ENCODE results near the gene P2RY8. TPM values are rescaled to one million over a fixed set of nuclear protein-coding genes. Genes with fewer than 3 reads are reported as not detected.

P2RY8 gene
- total RNA-seq, 4 donors from 2014 or later = 0.81 to 2.7 (median 1.8) TPM

DNA sequence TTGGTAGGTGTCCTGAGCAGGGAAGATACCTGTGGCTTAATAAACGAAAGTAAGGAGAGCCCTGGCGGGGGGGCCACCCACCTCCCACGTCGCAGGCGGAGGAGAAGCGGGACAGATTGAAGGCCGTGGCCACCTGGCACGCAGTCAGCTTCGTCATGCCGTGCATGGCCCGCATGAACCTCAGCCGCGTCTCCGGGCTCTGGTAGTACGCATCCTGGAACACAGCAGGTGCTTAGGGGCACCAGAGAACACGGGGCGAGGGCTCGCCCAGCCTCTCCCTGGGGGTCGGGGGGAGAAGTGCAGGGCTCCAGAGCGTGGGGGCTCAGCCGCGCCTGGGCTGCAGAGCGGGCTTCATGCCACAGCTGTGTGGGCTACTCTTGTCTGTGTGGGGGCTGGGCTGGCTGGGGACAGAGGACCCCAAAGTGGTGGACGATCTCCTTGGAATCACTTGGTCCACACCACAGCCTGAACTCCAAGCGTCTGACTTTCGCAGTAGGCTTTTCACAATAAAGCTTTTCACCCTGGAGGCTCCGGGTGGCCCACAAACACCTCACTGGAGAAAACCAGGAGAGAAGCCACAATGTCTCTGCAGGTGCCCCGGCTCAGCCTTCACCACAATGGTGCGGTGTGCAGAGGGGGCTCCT is 118.0 kb downstream of the P2RY8 start:
- Histone ChIP-seq H3K27me3 (no peaks in the 10 kb centered on the region), H3K9me3 (peaks cover 0 to 28% (median 0%) of the 10 kb centered on the region in 3 donors), H3K27ac (no peak overlapping the region), H3K4me1 (no peaks in the 10 kb centered on the region), H3K4me3 (no peak overlapping the region), H3K36me3 (peaks cover 0 to 88% of the 10 kb centered on the region in 2 donors)
- ATAC-seq = no peak
- TF ChIP-seq, protein P1, sequence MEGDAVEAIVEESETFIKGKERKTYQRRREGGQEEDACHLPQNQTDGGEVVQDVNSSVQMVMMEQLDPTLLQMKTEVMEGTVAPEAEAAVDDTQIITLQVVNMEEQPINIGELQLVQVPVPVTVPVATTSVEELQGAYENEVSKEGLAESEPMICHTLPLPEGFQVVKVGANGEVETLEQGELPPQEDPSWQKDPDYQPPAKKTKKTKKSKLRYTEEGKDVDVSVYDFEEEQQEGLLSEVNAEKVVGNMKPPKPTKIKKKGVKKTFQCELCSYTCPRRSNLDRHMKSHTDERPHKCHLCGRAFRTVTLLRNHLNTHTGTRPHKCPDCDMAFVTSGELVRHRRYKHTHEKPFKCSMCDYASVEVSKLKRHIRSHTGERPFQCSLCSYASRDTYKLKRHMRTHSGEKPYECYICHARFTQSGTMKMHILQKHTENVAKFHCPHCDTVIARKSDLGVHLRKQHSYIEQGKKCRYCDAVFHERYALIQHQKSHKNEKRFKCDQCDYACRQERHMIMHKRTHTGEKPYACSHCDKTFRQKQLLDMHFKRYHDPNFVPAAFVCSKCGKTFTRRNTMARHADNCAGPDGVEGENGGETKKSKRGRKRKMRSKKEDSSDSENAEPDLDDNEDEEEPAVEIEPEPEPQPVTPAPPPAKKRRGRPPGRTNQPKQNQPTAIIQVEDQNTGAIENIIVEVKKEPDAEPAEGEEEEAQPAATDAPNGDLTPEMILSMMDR (IDR thresholded peaks at IDR 0.05) = no peak
- TF ChIP-seq EP300 (IDR thresholded peaks at IDR 0.05) (no peak), POLR2AphosphoS5 (IDR thresholded peaks at IDR 0.05) (no peak), POLR2A (IDR thresholded peaks at IDR 0.05) (no peak)
- WGBS, 2 donors (ENCODE audit: low coverage in 1 of 2) = 85 to 96% methylated on average over 4 to 5 of the region's 29 CpGs

DNA sequence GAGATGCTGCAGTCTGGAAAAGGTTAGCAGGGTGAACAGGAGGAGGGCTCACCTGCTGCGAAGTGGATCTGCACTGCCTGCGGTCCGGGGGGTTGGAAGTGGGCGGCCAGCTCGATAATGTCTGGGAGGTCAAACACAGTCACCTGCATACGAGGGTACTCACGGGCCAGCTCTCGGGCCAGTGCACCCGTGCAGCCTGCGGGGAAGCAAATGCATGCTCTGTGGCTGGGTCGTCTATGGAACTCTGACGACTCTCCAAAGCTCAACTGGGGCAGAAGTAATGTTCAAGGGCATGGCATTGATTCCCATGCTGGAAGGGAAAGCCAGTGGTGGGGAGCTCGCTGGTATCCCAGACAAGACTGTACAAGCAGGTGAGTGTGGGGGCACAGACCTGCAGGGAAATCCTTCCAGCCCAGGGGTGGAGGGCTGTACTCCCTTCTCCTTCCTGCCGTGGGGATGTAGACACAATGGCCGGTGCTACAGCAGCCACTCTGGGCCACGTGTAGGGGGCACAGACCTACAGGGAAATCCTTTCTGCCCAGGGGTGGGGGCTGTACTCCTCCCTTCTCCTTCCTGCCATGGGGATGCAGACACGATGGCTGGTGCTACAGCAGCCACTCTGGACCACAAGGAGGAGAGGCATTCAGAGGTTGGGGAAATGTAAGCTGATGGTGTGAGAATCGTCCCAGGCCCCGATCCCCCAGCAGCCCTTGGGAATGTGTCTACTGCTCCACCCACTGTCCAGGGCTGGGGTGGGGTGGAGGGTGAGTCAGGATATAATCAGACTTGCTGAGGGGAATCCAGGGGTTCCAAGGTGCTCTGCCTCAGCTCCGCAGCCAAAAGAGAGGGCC is 118.8 kb downstream of the P2RY8 start:
- Histone ChIP-seq H3K4me3 (no peak overlapping the region), H3K36me3 (peaks cover 0 to 89% of the 10 kb centered on the region in 2 donors), H3K27me3 (no peaks in the 10 kb centered on the region), H3K27ac (no peak overlapping the region), H3K4me1 (no peaks in the 10 kb centered on the region), H3K9me3 (peaks cover 0 to 25% (median 0%) of the 10 kb centered on the region in 3 donors)
- WGBS, 2 donors (ENCODE audit: low coverage in 1 of 2) = 77 to 80% methylated on average over 1 to 6 of the region's 20 CpGs
- no peak for ATAC-seq
- TF ChIP-seq, protein P1 (IDR thresholded peaks at IDR 0.05) = no peak
- TF ChIP-seq EP300 (IDR thresholded peaks at IDR 0.05) = no peak
- no peak for TF ChIP-seq POLR2AphosphoS5 (IDR thresholded peaks at IDR 0.05)
- no peak for TF ChIP-seq POLR2A (IDR thresholded peaks at IDR 0.05)

DNA sequence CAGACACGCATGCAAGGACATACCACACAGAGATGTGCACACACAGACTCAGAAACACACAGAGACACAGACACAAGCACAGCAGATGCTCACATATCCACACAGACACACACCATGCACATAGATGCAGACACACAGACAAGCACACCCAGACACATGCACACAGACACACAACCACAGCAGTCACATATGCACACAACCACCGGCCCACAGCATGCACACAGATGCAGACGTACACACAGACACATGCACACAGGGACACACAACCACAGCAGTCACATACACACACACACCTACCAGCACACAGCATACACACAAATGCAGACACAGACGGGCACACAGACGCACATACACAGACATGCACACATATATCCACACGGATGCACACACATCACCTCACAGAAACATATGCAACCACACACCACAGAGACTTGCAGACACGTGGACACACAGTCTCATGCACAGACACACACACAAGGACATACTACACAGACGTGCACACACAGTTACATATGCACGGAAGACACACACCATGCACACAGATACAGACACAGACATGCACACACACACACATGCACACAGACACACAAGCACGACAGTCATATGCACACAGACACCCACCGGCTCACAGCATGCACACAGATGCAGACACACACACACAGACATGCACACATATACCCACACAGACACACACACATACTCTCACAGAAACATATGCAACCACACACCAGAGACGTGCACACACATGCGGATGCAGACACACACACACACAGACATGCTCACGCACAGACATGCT is 119.8 kb downstream of the P2RY8 start:
- Histone ChIP-seq H3K27me3 (no peaks in the 10 kb centered on the region), H3K4me3 (no peak overlapping the region), H3K4me1 (no peaks in the 10 kb centered on the region), H3K36me3 (peaks cover 0 to 89% of the 10 kb centered on the region in 2 donors), H3K9me3 (peaks cover 0 to 15% (median 0%) of the 10 kb centered on the region in 3 donors), H3K27ac (no peak overlapping the region)
- no peak for ATAC-seq
- WGBS, 2 donors (ENCODE audit: low coverage in 1 of 2) = 53 to 70% methylated on average over 5 to 7 of the region's 14 CpGs
- no peak for TF ChIP-seq POLR2A (IDR thresholded peaks at IDR 0.05)
- no peak for TF ChIP-seq EP300 (IDR thresholded peaks at IDR 0.05)
- TF ChIP-seq, protein P1 (IDR thresholded peaks at IDR 0.05) = no peak
- no peak for TF ChIP-seq POLR2AphosphoS5 (IDR thresholded peaks at IDR 0.05)

DNA sequence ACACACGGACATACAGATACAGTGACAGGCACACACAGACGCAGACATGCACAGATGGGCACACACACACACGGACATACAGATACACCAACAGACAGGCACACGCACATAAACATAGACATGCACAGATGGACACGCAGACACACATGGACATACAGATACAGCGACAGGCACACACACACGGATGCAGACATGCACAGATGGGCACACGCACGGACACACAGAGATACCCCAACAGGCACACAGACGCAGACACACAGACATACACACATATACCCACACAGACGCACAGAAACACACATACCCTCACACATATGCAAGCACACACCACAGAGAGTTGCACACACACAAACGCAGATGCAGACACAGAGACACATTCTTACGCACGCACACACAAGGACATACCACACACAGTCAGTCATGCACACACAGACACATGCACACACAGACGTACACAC is 120.6 kb downstream of the P2RY8 start:
- H3K36me3 ChIP-seq = peaks cover 0 to 89% of the 10 kb centered on the region in 2 donors
- H3K4me1 ChIP-seq = no peaks in the 10 kb centered on the region
- H3K27ac ChIP-seq = no peak overlapping the region
- ATAC-seq = no peak
- peaks cover 0 to 9% (median 0%) of the 10 kb centered on the region in 3 donors for H3K9me3 ChIP-seq
- H3K27me3 ChIP-seq = no peaks in the 10 kb centered on the region
- H3K4me3 ChIP-seq = no peak overlapping the region
- TF ChIP-seq EP300 (IDR thresholded peaks at IDR 0.05) = no peak
- no peak for TF ChIP-seq POLR2A (IDR thresholded peaks at IDR 0.05)
- no peak for TF ChIP-seq POLR2AphosphoS5 (IDR thresholded peaks at IDR 0.05)
- TF ChIP-seq, protein P1 (IDR thresholded peaks at IDR 0.05) = no peak
- 59 to 67% methylated on average over 3 to 11 of the region's 15 CpGs for WGBS, 2 donors (ENCODE audit: low coverage in 1 of 2)

Other genes with a start within 250 kb of the P2RY8 start
- 10 to 100 TPM in 1 of 4 donors, 1 to 10 TPM in 3; 3.6 to 10.2 (median 6.7) TPM for gene IL3RA, start 200.4 kb downstream of the P2RY8 start, total RNA-seq
- 100 to 1,000 TPM; 204 to 408 (median 268) TPM for gene SLC25A6, start 145.1 kb downstream of the P2RY8 start, total RNA-seq
- 10 to 100 TPM; 29.7 to 35.1 (median 32.5) TPM for gene ASMTL, start 84.3 kb downstream of the P2RY8 start, total RNA-seq
- gene AKAP17A, start 54.4 kb upstream of the P2RY8 start, total RNA-seq = 10 to 100 TPM; 18.1 to 40.8 (median 29.6) TPM
- 1 to 10 TPM in 1 of 4 donors, not detected in 3; 1.4 TPM for gene ASMT, start 77.9 kb upstream of the P2RY8 start, total RNA-seq

Data from gastroesophageal sphincter (tissue), 4 donors.